Neutrophil (primary cell): ENCODE data around the gene GPS1.

Experiments used
- H3K27ac ChIP-seq: fragments of 200-600 bp; sonication (generic); 2 replicates; pipeline ENCODE4 v1.5.1; 2016; ENCODE audit warnings: mild to moderate bottlenecking, moderate library complexity
- H3K27me3 ChIP-seq: fragments of 200-600 bp; sonication (generic); 2 replicates; pipeline ENCODE4 v1.6.0; 2016; ENCODE audit warnings: mild to moderate bottlenecking
- H3K36me3 ChIP-seq: fragments of 200-600 bp; sonication (generic); 2 replicates; pipeline ENCODE4 v1.5.1; 2017
- H3K4me1 ChIP-seq, 2 experiments: fragments of 200-600 bp in 1 of 2; sonication (generic) in 1 of 2; 1 replicate in 1 of 2; 2 replicates in 1 of 2; pipeline versions ENCODE4 v1.5.1 to v1.6.1; 2013 to 2016; ENCODE audit warnings: low read depth in 1 of 2, low read length in 1 of 2, mild to moderate bottlenecking in 1 of 2, moderate library complexity in 1 of 2; ENCODE audit not compliant: control insufficient read depth in 1 of 2, insufficient read depth in 1 of 2
- H3K4me3 ChIP-seq, 2 experiments: fragments of 200-600 bp in 1 of 2; sonication (generic) in 1 of 2; 1 replicate in 1 of 2; 2 replicates in 1 of 2; pipeline ENCODE4 v1.5.1; 2013 to 2016; ENCODE audit warnings: low read depth in 1 of 2, low read length in 1 of 2, mild to moderate bottlenecking in 1 of 2, moderate library complexity in 1 of 2
- H3K9me3 ChIP-seq: fragments of 200-600 bp; sonication (generic); 2 replicates; pipeline ENCODE4 v1.5.1; 2016
- TF ChIP-seq, protein P1 (sequence below): fragments of 200-600 bp; sonication (generic); IDR thresholded peaks from 2 replicates; pipeline ENCODE4 v1.5.1; 2016; ENCODE audit warnings: antibody characterized with exemption

The GPS1 gene

DNA sequence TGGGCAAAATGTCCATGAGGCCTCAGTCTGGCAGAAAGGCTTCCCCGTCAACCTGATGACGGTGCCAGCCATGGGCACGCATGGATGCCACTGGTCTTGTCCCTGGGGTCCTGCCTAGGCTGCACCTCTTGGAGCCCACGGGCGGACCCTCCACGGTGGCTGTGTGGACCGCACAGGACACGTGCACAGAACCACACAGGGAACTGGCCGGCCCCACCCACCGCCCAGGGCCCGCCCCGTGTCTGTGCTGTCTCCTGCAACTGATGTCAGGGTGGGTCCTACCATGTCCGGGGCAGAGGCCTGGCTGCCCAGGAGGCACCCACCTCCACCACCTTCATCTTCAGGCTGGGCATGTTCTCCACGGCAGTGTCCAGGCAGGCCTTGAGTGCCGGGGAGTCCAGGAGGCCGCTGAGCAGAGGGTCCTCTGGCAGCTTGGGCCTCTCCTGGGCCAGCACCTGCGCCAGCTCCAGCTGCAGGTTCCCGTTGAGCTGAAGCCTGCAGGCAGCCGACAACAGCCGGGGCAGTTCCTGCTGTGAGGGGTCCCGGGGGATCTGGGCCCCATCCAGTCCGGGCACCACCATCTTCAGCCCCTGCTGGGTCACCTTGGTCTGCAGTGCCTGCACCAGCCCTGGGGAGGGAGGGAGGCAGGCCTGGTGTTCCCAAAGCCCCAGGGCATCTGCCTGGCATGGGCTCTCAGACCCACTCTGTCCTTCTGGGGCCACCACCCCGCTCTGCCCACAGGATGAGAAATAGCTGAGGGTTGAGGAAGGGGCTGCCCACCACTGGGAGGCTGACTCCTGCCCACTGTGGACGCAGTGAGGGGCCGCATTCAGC is 34.5 kb downstream of the GPS1 start:
- no peaks in the 10 kb centered on the region for H3K9me3 ChIP-seq
- TF ChIP-seq, protein P1, sequence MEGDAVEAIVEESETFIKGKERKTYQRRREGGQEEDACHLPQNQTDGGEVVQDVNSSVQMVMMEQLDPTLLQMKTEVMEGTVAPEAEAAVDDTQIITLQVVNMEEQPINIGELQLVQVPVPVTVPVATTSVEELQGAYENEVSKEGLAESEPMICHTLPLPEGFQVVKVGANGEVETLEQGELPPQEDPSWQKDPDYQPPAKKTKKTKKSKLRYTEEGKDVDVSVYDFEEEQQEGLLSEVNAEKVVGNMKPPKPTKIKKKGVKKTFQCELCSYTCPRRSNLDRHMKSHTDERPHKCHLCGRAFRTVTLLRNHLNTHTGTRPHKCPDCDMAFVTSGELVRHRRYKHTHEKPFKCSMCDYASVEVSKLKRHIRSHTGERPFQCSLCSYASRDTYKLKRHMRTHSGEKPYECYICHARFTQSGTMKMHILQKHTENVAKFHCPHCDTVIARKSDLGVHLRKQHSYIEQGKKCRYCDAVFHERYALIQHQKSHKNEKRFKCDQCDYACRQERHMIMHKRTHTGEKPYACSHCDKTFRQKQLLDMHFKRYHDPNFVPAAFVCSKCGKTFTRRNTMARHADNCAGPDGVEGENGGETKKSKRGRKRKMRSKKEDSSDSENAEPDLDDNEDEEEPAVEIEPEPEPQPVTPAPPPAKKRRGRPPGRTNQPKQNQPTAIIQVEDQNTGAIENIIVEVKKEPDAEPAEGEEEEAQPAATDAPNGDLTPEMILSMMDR = no peak
- no peak overlapping the region for H3K27ac ChIP-seq
- no peaks in the 10 kb centered on the region for H3K27me3 ChIP-seq
- H3K4me1 ChIP-seq = no peaks in the 10 kb centered on the region
- peaks cover 61% of the 10 kb centered on the region for H3K36me3 ChIP-seq
- H3K4me3 ChIP-seq = no peak overlapping the region

DNA sequence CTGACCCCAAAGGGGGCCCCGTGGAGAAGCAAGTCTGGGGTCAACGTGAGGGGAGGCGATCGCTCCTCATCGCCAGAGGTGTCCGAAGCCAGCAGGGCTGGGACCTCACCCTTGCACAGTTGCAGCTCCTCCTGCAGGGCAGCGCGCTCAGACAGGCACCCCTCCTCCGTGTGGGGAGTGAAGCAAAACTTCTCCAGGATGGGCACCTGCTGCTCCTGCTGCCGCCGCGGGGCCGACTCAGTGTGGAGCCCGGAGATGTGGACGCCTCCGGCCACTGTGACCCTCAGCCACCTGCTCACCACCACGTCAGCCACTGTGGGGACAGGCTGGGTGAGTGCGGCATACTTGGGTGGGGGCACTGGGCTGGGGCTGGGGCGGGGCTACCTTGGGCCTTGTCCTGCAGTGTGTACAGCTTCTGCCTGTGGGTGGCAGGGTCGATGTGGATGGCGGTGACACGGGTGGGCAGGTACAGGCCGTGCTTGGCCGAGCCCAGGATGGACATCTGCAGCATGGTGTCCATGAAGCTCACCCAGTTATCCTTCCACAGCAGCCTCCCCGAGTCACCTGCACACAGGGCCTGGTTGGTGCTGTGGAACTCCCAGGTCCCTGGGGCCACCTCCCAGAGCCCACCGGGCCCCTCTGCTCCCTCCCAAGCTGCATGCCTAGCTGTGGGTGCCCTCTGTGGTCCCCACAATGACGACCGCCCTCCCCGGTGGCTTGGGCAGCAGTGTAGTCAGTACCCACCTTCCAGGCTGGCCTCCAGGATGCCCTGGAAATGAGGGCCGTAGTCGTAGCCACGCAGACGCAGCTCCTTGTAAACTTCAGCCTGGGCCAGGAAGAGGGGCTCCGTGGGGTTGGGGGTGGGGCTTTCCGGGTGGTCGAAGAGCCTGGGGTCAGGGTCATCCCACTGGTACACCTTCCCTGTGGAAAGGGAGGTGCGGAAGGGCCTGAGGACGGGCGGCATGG is 35.5 kb downstream of the GPS1 start:
- no peaks in the 10 kb centered on the region for H3K27me3 ChIP-seq
- TF ChIP-seq, protein P1 = no peak
- H3K4me3 ChIP-seq = no peak overlapping the region
- no peaks in the 10 kb centered on the region for H3K4me1 ChIP-seq
- no peaks in the 10 kb centered on the region for H3K9me3 ChIP-seq
- H3K36me3 ChIP-seq = peaks cover 57% of the 10 kb centered on the region
- H3K27ac ChIP-seq = no peak overlapping the region

GRCh38 chr17:82087961-82088837 is 36.5 kb downstream of the GPS1 start:
- Histone ChIP-seq H3K36me3 (peaks cover 61% of the 10 kb centered on the region), H3K27ac (no peak overlapping the region), H3K9me3 (no peaks in the 10 kb centered on the region), H3K4me1 (no peaks in the 10 kb centered on the region), H3K27me3 (no peaks in the 10 kb centered on the region), H3K4me3 (no peak overlapping the region)
- TF ChIP-seq, protein P1 = no peak

GRCh38 chr17:82088838-82089722 is 37.4 kb downstream of the GPS1 start:
- no peaks in the 10 kb centered on the region for H3K27me3 ChIP-seq
- H3K36me3 ChIP-seq = peaks cover 54% of the 10 kb centered on the region
- TF ChIP-seq, protein P1 = no peak
- no peaks in the 10 kb centered on the region for H3K4me1 ChIP-seq
- no peak overlapping the region for H3K27ac ChIP-seq
- no peaks in the 10 kb centered on the region for H3K9me3 ChIP-seq
- H3K4me3 ChIP-seq = no peak overlapping the region
